HG03378 (cell line): Measurements from ENCODE around the gene TP53INP2.
"Not testable (repeated sequence)": the region's sequence is repeated elsewhere in the genome, so short reads cannot be mapped to it uniquely, and the experiment has no call there.

Source experiments
- ATAC-seq: cut with Tn5 transposase; IDR thresholded peaks from one replicate; pipeline ENCODE4 v1.9.1; 2021; ENCODE audit warnings: mild to moderate bottlenecking, moderate library complexity; ENCODE audit not compliant: unreplicated experiment

The TP53INP2 gene

DNA sequence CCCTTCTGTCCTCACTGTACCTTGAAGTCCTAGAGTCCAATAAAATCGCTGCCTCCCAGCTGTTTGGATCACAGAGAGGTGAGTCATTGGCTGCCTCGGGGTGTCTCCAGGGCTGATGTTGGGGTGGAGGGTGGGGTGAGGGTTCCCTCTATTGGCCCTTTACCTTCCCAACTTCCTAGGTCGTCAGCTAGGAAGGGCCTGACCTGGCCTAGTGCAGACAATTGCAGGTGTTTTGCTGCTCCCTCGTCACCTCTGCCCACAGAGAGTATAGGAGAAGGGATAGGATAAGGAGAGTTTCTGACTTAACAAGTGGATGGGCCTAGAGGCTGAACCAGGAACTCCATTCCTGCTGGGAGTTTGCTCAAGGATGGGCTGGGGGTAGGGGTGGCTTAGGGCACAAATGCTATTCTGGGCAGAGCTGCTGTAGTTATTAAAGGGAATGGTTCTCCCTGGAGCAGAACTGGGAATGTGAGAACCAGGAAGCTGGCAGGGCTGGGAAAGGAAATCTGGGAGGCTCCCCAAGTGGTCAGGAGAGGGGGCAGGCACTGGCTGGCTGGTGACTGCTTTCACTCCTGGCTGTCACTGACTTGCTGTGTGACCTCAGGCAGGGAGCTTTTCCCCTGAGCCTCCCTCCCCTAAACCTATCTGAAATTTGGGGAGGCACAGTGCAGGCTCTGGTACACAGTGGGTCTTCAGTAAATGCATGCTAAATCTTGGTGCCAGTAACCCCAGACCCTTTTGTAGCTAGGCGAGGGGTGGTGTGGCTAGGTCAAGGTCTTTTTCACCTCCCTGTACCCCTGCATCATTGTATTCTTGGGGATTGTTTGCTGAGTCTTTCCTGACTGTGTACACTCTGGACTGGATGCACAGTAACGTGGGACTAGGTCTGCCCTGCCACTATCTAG is 1.5 kb downstream of the TP53INP2 start:
- ATAC-seq = no peak

DNA sequence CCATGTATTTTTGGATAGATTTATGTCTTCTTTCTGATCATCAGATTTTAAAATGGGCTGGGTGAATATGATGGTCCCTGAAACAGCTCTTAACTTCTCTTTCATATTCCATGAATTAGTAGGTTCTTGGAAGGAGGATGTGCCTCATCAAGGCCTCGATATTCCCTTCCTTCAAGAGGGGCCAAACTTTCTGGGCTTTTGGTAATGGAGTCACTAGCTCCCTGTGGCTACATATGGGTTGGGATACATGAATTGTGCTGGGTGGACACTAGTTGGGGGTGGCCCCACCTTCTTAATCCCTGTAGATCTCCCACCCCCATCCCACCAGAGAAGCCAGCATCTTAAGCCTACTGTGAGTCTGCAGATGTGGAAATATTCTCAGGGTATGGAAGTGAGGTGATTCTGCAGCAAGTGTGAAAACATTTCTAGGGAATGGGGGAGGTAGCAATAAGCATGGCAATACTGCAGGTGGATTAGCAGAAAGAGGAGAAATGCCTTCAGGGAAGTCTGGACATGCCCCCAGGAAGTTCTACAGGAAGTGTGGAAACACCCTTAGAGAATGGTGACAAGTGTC is 2.2 kb downstream of the TP53INP2 start:
- no peak for ATAC-seq

- ATAC-seq = no peak
These were observed 3.0 kb downstream of the TP53INP2 start for GRCh38 chr20:34706912-34707784.

GRCh38 chr20:34708621-34709043 is 4.5 kb downstream of the TP53INP2 start:
- no peak for ATAC-seq

DNA sequence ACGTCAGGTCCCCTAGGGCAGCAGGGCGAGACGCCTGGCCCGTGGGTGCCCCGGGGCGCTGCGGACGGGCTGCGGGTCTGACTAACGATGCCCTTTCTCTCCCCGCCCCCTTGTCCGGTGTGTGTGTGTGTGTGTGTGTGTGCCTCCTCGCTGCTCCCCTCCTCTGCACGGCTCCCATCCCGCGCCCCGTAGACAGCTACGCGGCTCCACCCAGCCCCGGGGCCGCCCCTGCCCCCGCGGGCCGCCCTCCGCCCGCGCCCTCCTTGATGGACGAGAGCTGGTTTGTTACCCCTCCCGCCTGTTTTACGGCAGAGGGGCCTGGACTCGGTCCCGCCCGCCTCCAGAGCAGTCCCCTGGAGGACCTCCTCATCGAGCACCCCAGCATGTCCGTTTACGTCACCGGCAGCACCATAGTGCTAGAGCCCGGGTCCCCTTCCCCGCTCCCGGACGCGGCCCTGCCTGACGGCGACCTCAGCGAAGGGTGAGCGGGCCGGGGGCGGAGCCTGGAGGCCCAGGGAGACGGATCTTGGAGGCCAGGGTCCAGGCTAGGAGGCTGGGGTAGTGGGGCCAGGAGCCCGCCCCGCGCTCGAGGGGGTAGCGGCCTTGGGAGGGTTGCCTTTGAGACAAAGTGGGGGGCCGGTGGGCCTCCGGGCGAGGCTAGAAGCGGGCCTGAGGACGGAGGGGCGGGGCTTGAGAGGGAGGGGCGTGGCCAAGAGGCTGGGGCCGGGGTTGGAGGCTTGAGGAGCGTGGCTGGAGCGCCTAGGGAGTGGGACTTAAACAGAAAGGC is 5.1 kb downstream of the TP53INP2 start:
- ATAC-seq = no peak

DNA sequence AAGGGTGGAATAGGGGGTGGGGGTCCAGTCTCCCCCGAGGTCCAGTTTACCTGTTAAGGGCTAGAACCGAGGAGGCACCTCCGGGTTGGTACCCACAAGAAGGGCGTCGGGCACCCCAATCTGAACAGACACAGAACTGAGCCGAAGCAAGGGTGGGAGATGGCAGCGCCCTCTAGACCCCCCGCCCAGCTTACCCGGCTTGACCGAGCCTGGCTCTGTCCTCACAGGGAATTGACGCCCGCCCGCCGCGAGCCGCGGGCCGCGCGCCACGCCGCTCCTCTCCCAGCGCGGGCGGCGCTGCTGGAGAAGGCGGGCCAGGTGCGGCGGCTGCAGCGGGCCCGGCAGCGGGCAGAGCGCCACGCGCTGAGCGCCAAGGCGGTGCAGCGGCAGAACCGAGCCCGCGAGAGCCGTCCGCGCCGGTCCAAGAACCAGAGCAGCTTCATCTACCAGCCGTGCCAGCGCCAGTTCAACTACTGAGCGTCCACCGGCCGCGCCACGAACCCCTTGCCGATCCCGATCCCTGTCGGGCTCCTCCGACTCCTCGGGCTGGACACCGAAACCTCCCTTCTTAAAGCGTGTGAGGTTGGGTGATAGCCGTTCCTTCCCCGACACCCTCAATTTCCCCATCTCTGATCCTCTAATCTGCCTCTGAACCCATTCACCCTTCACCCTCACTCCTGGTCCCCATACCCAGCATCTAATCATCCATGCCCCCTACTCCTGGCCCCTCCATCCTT is 5.9 kb downstream of the TP53INP2 start:
- no peak for ATAC-seq

GRCh38 chr20:34710568-34710839 is 6.4 kb downstream of the TP53INP2 start:
- no peak for ATAC-seq

- no peak for ATAC-seq
These were observed 6.9 kb downstream of the TP53INP2 start for GRCh38 chr20:34710861-34711574.

DNA sequence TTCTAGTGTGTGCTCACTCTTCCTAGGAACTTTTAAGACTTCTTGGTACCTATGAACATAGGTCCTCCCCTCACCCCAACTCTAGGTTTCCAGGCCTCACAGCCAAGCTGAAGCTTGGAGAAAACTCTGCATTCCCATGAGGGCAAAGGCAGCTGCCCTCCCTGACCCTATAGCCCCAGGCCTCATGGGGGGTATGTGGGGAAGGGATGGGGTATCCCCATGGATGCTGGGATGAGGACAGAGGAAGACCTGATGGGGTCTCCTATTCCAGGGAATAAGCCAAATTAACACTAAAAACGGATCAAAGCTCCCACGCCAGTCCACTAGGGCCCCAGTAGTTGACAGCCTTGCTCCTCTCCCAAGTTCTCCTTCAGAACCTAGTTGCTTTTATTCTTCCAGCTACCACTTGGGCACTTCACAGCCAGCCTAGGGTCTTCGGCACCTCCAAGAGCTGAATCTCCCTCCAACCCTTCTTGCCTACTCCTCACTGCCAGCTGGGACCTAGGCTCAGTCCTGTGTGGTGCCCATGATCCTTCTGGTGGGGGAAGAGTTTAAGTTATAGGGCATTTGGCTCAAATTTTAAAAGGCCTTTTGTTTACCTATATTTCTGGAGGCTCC is 7.8 kb downstream of the TP53INP2 start:
- ATAC-seq = no peak

- ATAC-seq = no peak
These were observed 8.5 kb downstream of the TP53INP2 start for GRCh38 chr20:34712525-34713192.

- no peak for ATAC-seq
These were observed 9.2 kb downstream of the TP53INP2 start for GRCh38 chr20:34713194-34713943.

- ATAC-seq = not testable (repeated sequence)
These were observed 9.9 kb downstream of the TP53INP2 start for GRCh38 chr20:34713944-34714515.

DNA sequence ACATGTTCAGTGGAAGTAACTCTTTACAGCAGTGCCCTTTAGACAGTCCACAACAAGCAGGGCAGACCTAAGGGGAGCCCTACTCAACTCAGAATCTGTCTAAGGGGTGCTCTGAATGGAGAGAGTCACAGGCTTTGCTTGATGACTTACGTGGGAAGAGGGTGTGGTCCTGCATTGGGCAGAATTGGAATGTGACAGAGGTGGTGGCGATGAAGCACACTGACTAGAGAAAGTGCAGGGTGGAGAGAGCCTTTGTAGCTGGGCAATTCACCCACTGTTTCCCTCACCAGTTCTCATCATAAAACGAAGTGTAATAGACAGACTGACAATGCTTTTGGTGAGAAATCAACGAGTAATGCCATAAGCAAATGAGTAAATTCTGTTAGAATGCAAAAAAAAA is 11.2 kb downstream of the TP53INP2 start:
- ATAC-seq = no peak

GRCh38 chr20:34716921-34717229 is 12.7 kb downstream of the TP53INP2 start:
- ATAC-seq = no peak

GRCh38 chr20:34717230-34718095 is 13.3 kb downstream of the TP53INP2 start:
- no peak for ATAC-seq

DNA sequence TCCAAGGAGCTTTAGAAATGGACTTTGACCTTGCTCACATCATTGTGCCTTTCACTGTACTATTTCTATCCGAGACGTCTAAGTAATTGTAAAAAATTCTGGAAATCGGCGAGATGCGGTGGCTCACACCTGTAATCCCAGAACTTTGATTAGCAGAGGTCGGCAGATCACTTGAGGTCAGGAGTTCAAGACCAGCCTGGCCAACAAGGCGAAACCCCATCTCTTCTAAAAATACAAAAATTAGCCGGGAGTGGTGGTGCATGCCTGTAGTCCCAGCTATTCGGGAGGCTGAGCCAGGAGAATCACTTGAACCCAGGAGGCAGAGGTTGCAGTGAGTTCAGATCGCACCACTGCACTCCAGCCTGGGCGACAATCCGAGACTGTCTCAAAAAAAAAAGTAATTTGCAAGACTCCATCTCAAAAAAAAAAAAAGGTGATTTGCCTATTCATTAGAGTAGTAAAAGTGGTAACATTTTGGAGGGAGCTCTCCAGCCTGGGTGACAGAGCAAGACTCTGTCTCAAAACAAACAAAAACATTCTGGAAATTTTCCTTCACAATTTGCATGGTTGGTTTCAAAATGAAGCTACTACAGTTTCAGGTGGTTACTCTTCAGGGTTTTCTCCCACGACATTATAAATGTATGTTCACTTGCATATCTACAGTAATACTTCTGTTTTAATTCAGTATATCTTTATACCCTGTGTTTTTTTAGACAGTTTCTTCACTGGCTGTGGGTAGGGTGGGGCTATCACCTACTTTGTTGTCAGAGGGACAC is 15.3 kb downstream of the TP53INP2 start:
- ATAC-seq = peak; percentile 91
